Measurements from ENCODE around the gene EPO. TPM values are rescaled to one million over a fixed set of nuclear protein-coding genes. Genes with fewer than 3 reads are reported as not detected.
"Not testable (repeated sequence)": the region's sequence is repeated elsewhere in the genome, so short reads cannot be mapped to it uniquely, and the experiment has no call there.

Gene EPO
- total RNA-seq, 3 donors from 2014 or later (not counting 1 experiment from before 2014, with no cell fraction given), result not detected

GRCh38 chr7:100721505-100721812 is 1.2 kb downstream of the EPO start:
- Histone ChIP-seq H3K36me3 (ENCODE audit: control insufficient read depth, insufficient read depth, low read length) (no peaks in the 10 kb centered on the region), H3K27me3 (ENCODE audit: control insufficient read depth, insufficient read depth, low read length) (peaks cover 17% of the 10 kb centered on the region), H3K4me1 (ENCODE audit: control insufficient read depth, insufficient read depth, low read length) (peaks cover 5% of the 10 kb centered on the region), H3K9me3 (ENCODE audit: control insufficient read depth, insufficient read depth, low read length) (peaks cover 4% of the 10 kb centered on the region), H3K4me3 (ENCODE audit: low read length) (no peak overlapping the region), H3K27ac (ENCODE audit: low read length) (no peak overlapping the region)
- Mint-ChIP-seq H3K27me3 (ENCODE audit: low read depth in 2 of 2) (peaks cover 38 to 39% of the 10 kb centered on the region in 2 donors), H3K36me3 (no peaks in the 10 kb centered on the region), H3K9me3 (peaks cover 0 to 5% of the 10 kb centered on the region in 2 donors), H3K4me1 (peaks cover 6 to 7% of the 10 kb centered on the region in 2 donors), H3K4me3 (no peak overlapping the region), H3K27ac (no peak overlapping the region)
- TF ChIP-seq CTCF (IDR thresholded peaks at IDR 0.05), result no peak
- intact Hi-C loops (cut with micrococcal nuclease), result no loop called here
- no peak for DNase-seq
- ATAC-seq, result no peak
- WGBS (ENCODE audit: insufficient coverage), result 87% methylated on average over 7 of the region's 8 CpGs

- Histone ChIP-seq H3K36me3 (ENCODE audit: control insufficient read depth, insufficient read depth, low read length) (no peaks in the 10 kb centered on the region), H3K27ac (ENCODE audit: low read length) (no peak overlapping the region), H3K9me3 (ENCODE audit: control insufficient read depth, insufficient read depth, low read length) (peaks cover 4% of the 10 kb centered on the region), H3K27me3 (ENCODE audit: control insufficient read depth, insufficient read depth, low read length) (peaks cover 17% of the 10 kb centered on the region), H3K4me1 (ENCODE audit: control insufficient read depth, insufficient read depth, low read length) (peaks cover 5% of the 10 kb centered on the region), H3K4me3 (ENCODE audit: low read length) (no peak overlapping the region)
- Mint-ChIP-seq H3K4me1 (peaks cover 6 to 7% of the 10 kb centered on the region in 2 donors), H3K27me3 (ENCODE audit: low read depth in 2 of 2) (peaks cover 37 to 39% of the 10 kb centered on the region in 2 donors), H3K4me3 (no peak overlapping the region), H3K36me3 (no peaks in the 10 kb centered on the region), H3K9me3 (peaks cover 0 to 5% of the 10 kb centered on the region in 2 donors), H3K27ac (no peak overlapping the region)
- TF ChIP-seq CTCF (IDR thresholded peaks at IDR 0.05), result no peak
- DNase-seq, result no peak
- 87% methylated on average over 17 of the region's 17 CpGs for WGBS (ENCODE audit: insufficient coverage)
- no peak for ATAC-seq
- intact Hi-C loops (cut with micrococcal nuclease), result no loop called here
Observed at GRCh38 chr7:100722480-100723212, 2.4 kb downstream of the EPO start.

GRCh38 chr7:100723732-100724275 is 3.5 kb downstream of the EPO start:
- no peaks in the 10 kb centered on the region for H3K36me3 Mint-ChIP-seq
- DNase-seq, result no peak
- no peak overlapping the region for H3K27ac Mint-ChIP-seq
- no peaks in the 10 kb centered on the region for H3K9me3 ChIP-seq (ENCODE audit: control insufficient read depth, insufficient read depth, low read length)
- TF ChIP-seq CTCF (IDR thresholded peaks at IDR 0.05), result no peak
- no peak overlapping the region for H3K4me3 Mint-ChIP-seq
- WGBS (ENCODE audit: insufficient coverage), result 83% methylated on average over 16 of the region's 16 CpGs
- H3K9me3 Mint-ChIP-seq, result peaks cover 0 to 4% of the 10 kb centered on the region in 2 donors
- peaks cover 5% of the 10 kb centered on the region for H3K4me1 ChIP-seq (ENCODE audit: control insufficient read depth, insufficient read depth, low read length)
- peaks cover 17% of the 10 kb centered on the region for H3K27me3 ChIP-seq (ENCODE audit: control insufficient read depth, insufficient read depth, low read length)
- H3K27ac ChIP-seq (ENCODE audit: low read length), result no peak overlapping the region
- intact Hi-C loops (cut with micrococcal nuclease), result loop anchor here (2.0 kb wide), 1 partner anchor 255 kb away; no protein-coding TSS in a partner anchor
- no peaks in the 10 kb centered on the region for H3K36me3 ChIP-seq (ENCODE audit: control insufficient read depth, insufficient read depth, low read length)
- H3K4me3 ChIP-seq (ENCODE audit: low read length), result no peak overlapping the region
- peaks cover 6 to 7% of the 10 kb centered on the region in 2 donors for H3K4me1 Mint-ChIP-seq
- no peak for ATAC-seq
- peaks cover 35 to 39% of the 10 kb centered on the region in 2 donors for H3K27me3 Mint-ChIP-seq (ENCODE audit: low read depth in 2 of 2)

- H3K4me3 Mint-ChIP-seq; H3K9me3 ChIP-seq (ENCODE audit: control insufficient read depth, insufficient read depth, low read length); H3K4me1 ChIP-seq (ENCODE audit: control insufficient read depth, insufficient read depth, low read length); H3K27ac Mint-ChIP-seq; H3K27ac ChIP-seq (ENCODE audit: low read length); ATAC-seq; H3K4me1 Mint-ChIP-seq; H3K36me3 Mint-ChIP-seq; H3K36me3 ChIP-seq (ENCODE audit: control insufficient read depth, insufficient read depth, low read length); H3K4me3 ChIP-seq (ENCODE audit: low read length); DNase-seq; H3K9me3 Mint-ChIP-seq: not testable (repeated sequence)
- 88% methylated on average over 1 of the region's 2 CpGs for WGBS (ENCODE audit: insufficient coverage)
- peaks cover 16% of the 10 kb centered on the region for H3K27me3 ChIP-seq (ENCODE audit: control insufficient read depth, insufficient read depth, low read length)
- intact Hi-C loops (cut with micrococcal nuclease), result loop anchor here (2.0 kb wide), 1 partner anchor 256 kb away; no protein-coding TSS in a partner anchor
- peaks cover 32 to 33% of the 10 kb centered on the region in 2 donors for H3K27me3 Mint-ChIP-seq (ENCODE audit: low read depth in 2 of 2)
Observed at GRCh38 chr7:100724364-100724763, 4.1 kb downstream of the EPO start.
